HepG2 (cell line): ENCODE data around the gene COL27A1. TPM values are rescaled to one million over a fixed set of nuclear protein-coding genes. Genes with fewer than 3 reads are reported as not detected.

Experiments used
- ATAC-seq: fragments of 200-7000 bp; cut with Tn5 transposase; 3 replicates; pipeline ENCODE4 v1.9.1; 2020; ENCODE audit warnings: mild to moderate bottlenecking, moderate library complexity
- BruUV-seq: library from RNA; stranded (reverse); fragments of 400-500 nt; replicated peaks from 2 replicates; lab custom pipeline; 2021; lab: Mats Ljungman, UMichigan
- CTCF ChIA-PET: fragments of 300-600 bp; formaldehyde crosslinking; extraction: SDS; loops from one replicate; lab custom pipeline; 2021; ENCODE audit warnings: low total read pairs, inconsistent platforms, low intra/inter-chr PET ratio; lab: Yijun Ruan, JAX
- POLR2A ChIA-PET: fragments of 350-600 bp; sonication (Branson Sonifier 250); formaldehyde crosslinking; loops from one replicate; lab custom pipeline; 2020; ENCODE audit warnings: antibody characterized with exemption, inconsistent platforms; lab: Yijun Ruan, JAX
- DNase-seq: peaks from one replicate; pipeline ENCODE4 v3.0.0-alpha.2; 2015; ENCODE audit warnings: low spot score
- FAIRE-seq: peaks from 3 replicates; lab custom pipeline; 2011; peaks lifted over from hg19 to GRCh38; lab: Jason Lieb, UNC
- H2AFZ ChIP-seq: one replicate; pipeline ENCODE4 v1.6.1; 2011; ENCODE audit warnings: low read length, inconsistent platforms
- H3K27ac ChIP-seq: fragments of 300-600 bp; 3 replicates; pipeline ENCODE4 v1.8.0; 2011; ENCODE audit warnings: mixed run types, mild to moderate bottlenecking, mixed read lengths, low read length, inconsistent platforms; ENCODE audit not compliant: insufficient read depth; ENCODE audit errors: extremely low read length
- H3K27me3 ChIP-seq, 2 experiments: fragments of 200-600 bp in 1 of 2; 2 replicates in 1 of 2; 3 replicates in 1 of 2; pipeline versions ENCODE4 v1.6.0 to v1.8.0; 2011; ENCODE audit warnings: low read length in 2 of 2, mild to moderate bottlenecking in 2 of 2, moderate library complexity in 2 of 2, inconsistent platforms in 1 of 2; ENCODE audit not compliant: insufficient read depth in 2 of 2, control insufficient read depth in 1 of 2
- H3K36me3 ChIP-seq, 2 experiments: fragments of 200-600 bp in 1 of 2; replicated peaks in 1 of 2; 2 replicates in 1 of 2; 3 replicates in 1 of 2; pipeline versions ENCODE4 v1.5.1 to v1.8.0; 2011; ENCODE audit warnings: low read length in 2 of 2, inconsistent platforms in 1 of 2; ENCODE audit not compliant: insufficient read depth in 2 of 2, control insufficient read depth in 1 of 2
- H3K4me1 ChIP-seq: 2 replicates; pipeline ENCODE4 v1.5.1; 2012; ENCODE audit warnings: low read length, inconsistent platforms; ENCODE audit not compliant: insufficient read depth
- H3K4me2 ChIP-seq: 2 replicates; pipeline ENCODE4 v1.6.0; 2011; ENCODE audit warnings: low read depth, low read length, inconsistent platforms
- H3K4me3 ChIP-seq, 3 experiments: fragments of 200-600 bp in 1 of 3; sonication (generic), shearing (Covaris generic) in 1 of 3; replicated peaks in 1 of 3; 2 replicates each; pipeline ENCODE4 v1.5.1; 2011 to 2016; ENCODE audit warnings: low read length in 3 of 3, inconsistent platforms in 2 of 3, low read depth in 2 of 3, mild to moderate bottlenecking in 2 of 3, control low read depth in 1 of 3, mixed read lengths in 1 of 3; ENCODE audit not compliant: insufficient read depth in 1 of 3
- H3K79me2 ChIP-seq: one replicate; pipeline ENCODE4 v1.6.1; 2011; ENCODE audit warnings: low read length, inconsistent platforms; ENCODE audit not compliant: insufficient read depth
- H3K9ac ChIP-seq: 2 replicates; pipeline ENCODE4 v1.6.0; 2011; ENCODE audit warnings: mild to moderate bottlenecking, low read depth, low read length, inconsistent platforms; ENCODE audit not compliant: insufficient read depth
- H3K9me3 ChIP-seq: 2 replicates; pipeline ENCODE4 v1.5.1; 2012; ENCODE audit warnings: mild to moderate bottlenecking, low read length
- H4K20me1 ChIP-seq: 2 replicates; pipeline ENCODE4 v1.6.0; 2011; ENCODE audit warnings: inconsistent platforms, mild to moderate bottlenecking, low read length, moderate library complexity; ENCODE audit not compliant: insufficient read depth
- KLF6 ChIP-seq: IDR thresholded peaks from 2 replicates; pipeline ENCODE4 v1.8.0; 2016; ENCODE audit warnings: missing biosample characterization, missing genetic modification reagents
- RBM22 ChIP-seq: fragments of 200-400 bp; formaldehyde crosslinking; optimal IDR thresholded peaks from 2 replicates; pipeline ENCODE3; 2017; ENCODE audit warnings: mild to moderate bottlenecking, low read length, moderate library complexity
- RCOR2 ChIP-seq: IDR thresholded peaks from 2 replicates; pipeline ENCODE4 v1.6.1; 2016; ENCODE audit warnings: missing biosample characterization, missing genetic modification reagents
- SIN3A ChIP-seq: IDR thresholded peaks from 2 replicates; pipeline ENCODE4 v1.6.1; 2011; ENCODE audit warnings: low read depth, mild to moderate bottlenecking, control low read depth, low read length, borderline replicate concordance
- ZFP62 ChIP-seq: sonication (generic); formaldehyde crosslinking; IDR thresholded peaks from 2 replicates; pipeline ENCODE4 v1.4.0; 2020; ENCODE audit warnings: missing genetic modification reagents
- ZNF138 ChIP-seq: sonication (generic); formaldehyde crosslinking; IDR thresholded peaks from 2 replicates; pipeline ENCODE4 v1.5.0; 2020; ENCODE audit warnings: mild to moderate bottlenecking, low read depth, missing genetic modification reagents
- ZNF318 ChIP-seq: sonication (generic); formaldehyde crosslinking; IDR thresholded peaks from 2 replicates; pipeline ENCODE4 v1.4.0; 2020; ENCODE audit warnings: mild to moderate bottlenecking, missing genetic modification reagents
- WGBS: methylation state at CpG from one replicate; pipeline ENCODE4 v1.1.6; 2017; ENCODE audit warnings: low lambda C conversion rate; 5-methylcytosine and 5-hydroxymethylcytosine counted together
- in situ Hi-C: cut with HindIII; loops from 2 replicates; pipeline ENCODE4 v1.10.0; 2017; ENCODE audit warnings: low pct_unique_long_range_greater_than_20kb; ENCODE audit not compliant: extremely low pct_ligation_motif_present
- intact Hi-C: fragments of 100-400 bp; cut with micrococcal nuclease; formaldehyde crosslinking; loops from one replicate; pipeline ENCODE4 v1.10.0; 2022; ENCODE audit not compliant: unreplicated experiment
- polyA plus RNA-seq, 8 experiments: library from polyadenylated mRNA; depleted of rRNA in 3 of 8; stranded (reverse) in 7 of 8; unstranded in 1 of 8; fragments of >200 nt; fragmentation: Illumina TruSeq in 4 of 8; extraction: Trizol in 4 of 8; gene quantifications; 2 replicates each; pipeline versions ENCODE4 v1.2.1 to v1.2.3, GENCODE V29; 2011 to 2016; ENCODE audit warnings: low read depth in 4 of 8, missing spikeins in 1 of 8, mixed read lengths in 1 of 8; ENCODE audit not compliant: insufficient read depth in 1 of 8
- total RNA-seq, 5 experiments: library from RNA; depleted of rRNA; stranded (reverse); fragments of >200 nt; fragmentation: Illumina TruSeq; extraction: Trizol; gene quantifications; 2 replicates each; pipeline ENCODE4 v1.2.3, GENCODE V29; 2016; ENCODE audit warnings: low read depth in 1 of 5

The COL27A1 gene
- total and polyA plus RNA-seq, 2 of the 13 experiments (the other 11 are each of a cell fraction or from before 2014, with no cell fraction given): 71.3 to 89.1 TPM

GRCh38 chr9:114276908-114277821 lies 121.8 kb downstream of the COL27A1 start:
- ChIA-PET CTCF (no interaction called here), POLR2A (no interaction called here)
- no peak overlapping the region for H3K4me2 ChIP-seq
- ATAC-seq: 0 out of 3 replicates have a peak, but pooled peaks have one; percentile 12
- no peak overlapping the region for H3K9ac ChIP-seq
- H3K79me2 ChIP-seq: no peaks in the 10 kb centered on the region
- in situ Hi-C loops: no loop called here
- peaks cover 31 to 76% of the 10 kb centered on the region in 2 experiments for H3K36me3 ChIP-seq
- H3K27ac ChIP-seq: no peak overlapping the region
- no peak overlapping the region for H3K4me3 ChIP-seq
- H3K27me3 ChIP-seq: no peaks in the 10 kb centered on the region
- no peak for FAIRE-seq
- intact Hi-C loops: no loop called here
- no peak for TF ChIP-seq KLF6 (CRISPR knock-in tag)
- no peak for TF ChIP-seq SIN3A
- TF ChIP-seq RCOR2 (CRISPR knock-in tag): no peak
- 0 out of 2 replicates have a peak, but pooled peaks have one; percentile 12 for TF ChIP-seq ZNF138 (CRISPR knock-in tag)
- peak; percentile 75 for TF ChIP-seq RBM22
- no peak for TF ChIP-seq ZNF318 (CRISPR knock-in tag)
- no peak for TF ChIP-seq ZFP62 (CRISPR knock-in tag)
- no peaks in the 10 kb centered on the region for H4K20me1 ChIP-seq
- H2AFZ ChIP-seq: no peak overlapping the region
- H3K9me3 ChIP-seq: no peaks in the 10 kb centered on the region
- 97% methylated on average over 15 of the region's 18 CpGs for WGBS
- H3K4me1 ChIP-seq: peaks cover 15% of the 10 kb centered on the region
- no peak for DNase-seq
- no TSS peak for BruUV-seq
